OCI-LY3 (cell line): ENCODE results near the gene ERICH4.

Source experiments
- H2AFZ ChIP-seq: fragments of 200-600, 300-600 bp; shearing (Covaris generic); 2 replicates; pipeline ENCODE4 v1.6.0; 2014; ENCODE audit warnings: antibody characterized with exemption, low read depth, low read length
- H3K27ac ChIP-seq: fragments of 200-600, 300-600 bp; sonication (generic); 2 replicates; pipeline ENCODE4 v1.5.1; 2014; ENCODE audit warnings: mild to moderate bottlenecking, low read length, moderate library complexity, mixed read lengths
- H3K27me3 ChIP-seq: fragments of 200-600, 300-600 bp; sonication (generic); 2 replicates; pipeline ENCODE4 v1.6.1; 2014; ENCODE audit warnings: low read depth, low read length, mixed read lengths
- H3K36me3 ChIP-seq: fragments of 200-600, 300-600 bp; sonication (generic); replicated peaks from 2 replicates; pipeline ENCODE3; 2014; ENCODE audit warnings: low read depth, low read length, mixed read lengths
- H3K4me1 ChIP-seq: fragments of 300-600, 200-600 bp; sonication (generic); 2 replicates; pipeline ENCODE4 v1.6.1; 2014; ENCODE audit warnings: low read length, mixed read lengths
- H3K4me2 ChIP-seq: fragments of 200-600, 300-600 bp; sonication (generic); 2 replicates; pipeline ENCODE4 v1.6.1; 2014; ENCODE audit warnings: low read length, mixed read lengths
- H3K4me3 ChIP-seq: fragments of 300-600, 200-600 bp; sonication (generic); 2 replicates; pipeline ENCODE4 v1.5.1; 2014; ENCODE audit warnings: antibody characterized with exemption, mild to moderate bottlenecking, low read length, moderate library complexity
- H3K79me2 ChIP-seq: fragments of 300-600, 200-600 bp; shearing (Covaris generic); 2 replicates; pipeline ENCODE4 v1.6.1; 2014; ENCODE audit warnings: mild to moderate bottlenecking, low read length, mixed read lengths
- H3K9ac ChIP-seq: fragments of 300-600, 200-600 bp; shearing (Covaris generic); 2 replicates; pipeline ENCODE4 v1.6.0; 2014; ENCODE audit warnings: mild to moderate bottlenecking, low read length, moderate library complexity
- H3K9me3 ChIP-seq: fragments of 200-600, 300-600 bp; shearing (Covaris generic); 2 replicates; pipeline ENCODE4 v1.6.1; 2014; ENCODE audit warnings: low read length, mixed read lengths; ENCODE audit not compliant: insufficient read depth
- H4K20me1 ChIP-seq: fragments of 200-600, 300-600 bp; sonication (generic); 2 replicates; pipeline ENCODE4 v1.6.1; 2016; ENCODE audit warnings: low read length, mixed read lengths; ENCODE audit not compliant: insufficient read depth
- CTCF ChIP-seq: fragments of 200-600, 300-600 bp; sonication (generic); IDR thresholded peaks from 2 replicates; pipeline ENCODE4 v1.5.1; 2014; ENCODE audit warnings: antibody characterized with exemption, low read length, low read depth
- EZH2phosphoT487 ChIP-seq: fragments of 200-600 bp; shearing (Covaris generic); IDR thresholded peaks from 2 replicates; pipeline ENCODE4 v1.6.1; 2018; ENCODE audit warnings: antibody characterized with exemption, mixed run types, low read depth

Gene ERICH4

GRCh38 chr19:41426116-41426841 is 16.7 kb upstream of the ERICH4 start:
- H3K4me2 ChIP-seq, result no peak overlapping the region
- H3K36me3 ChIP-seq, result peaks cover 7% of the 10 kb centered on the region
- no peaks in the 10 kb centered on the region for H3K79me2 ChIP-seq
- no peaks in the 10 kb centered on the region for H3K4me1 ChIP-seq
- H3K4me3 ChIP-seq, result no peak overlapping the region
- H4K20me1 ChIP-seq, result no peaks in the 10 kb centered on the region
- no peak overlapping the region for H2AFZ ChIP-seq
- no peaks in the 10 kb centered on the region for H3K27me3 ChIP-seq
- TF ChIP-seq CTCF, result no peak
- no peak for TF ChIP-seq EZH2phosphoT487
- H3K9me3 ChIP-seq, result no peaks in the 10 kb centered on the region
- H3K9ac ChIP-seq, result no peak overlapping the region
- H3K27ac ChIP-seq, result no peak overlapping the region

GRCh38 chr19:41426952-41427646 is 15.9 kb upstream of the ERICH4 start, which contains the start of gene B3GNT8:
Gene B3GNT8, minus strand, starts transcription at chr19:41427374. Its CDS starts 596 bp downstream, at chr19:41426778.
- H2AFZ ChIP-seq, result no peak within 1 kb of the TSS
- no peak within 1 kb of the TSS for H3K4me2 ChIP-seq
- H3K79me2 ChIP-seq, result no peaks in the 10 kb centered on the region
- no peaks in the 10 kb centered on the region for H3K4me1 ChIP-seq
- H3K4me3 ChIP-seq, result no peak within 1 kb of the TSS
- no peaks in the 10 kb centered on the region for H4K20me1 ChIP-seq
- H3K36me3 ChIP-seq, result peaks cover 12% of the 10 kb centered on the region
- no peak within 1 kb of the TSS for H3K9ac ChIP-seq
- no peak within 1 kb of the TSS for H3K27ac ChIP-seq
- no peaks in the 10 kb centered on the region for H3K9me3 ChIP-seq
- TF ChIP-seq CTCF (no peak), EZH2phosphoT487 (no peak)
- H3K27me3 ChIP-seq, result no peaks in the 10 kb centered on the region

GRCh38 chr19:41427647-41428480 is 15.1 kb upstream of the ERICH4 start:
- peaks cover 17% of the 10 kb centered on the region for H3K36me3 ChIP-seq
- H3K4me3 ChIP-seq, result no peak overlapping the region
- no peaks in the 10 kb centered on the region for H4K20me1 ChIP-seq
- H3K4me2 ChIP-seq, result no peak overlapping the region
- H2AFZ ChIP-seq, result no peak overlapping the region
- H3K79me2 ChIP-seq, result no peaks in the 10 kb centered on the region
- H3K4me1 ChIP-seq, result no peaks in the 10 kb centered on the region
- H3K27me3 ChIP-seq, result no peaks in the 10 kb centered on the region
- H3K9me3 ChIP-seq, result no peaks in the 10 kb centered on the region
- TF ChIP-seq EZH2phosphoT487, result no peak
- no peak for TF ChIP-seq CTCF
- no peak overlapping the region for H3K27ac ChIP-seq
- no peak overlapping the region for H3K9ac ChIP-seq

- Histone ChIP-seq H3K4me2 (no peak overlapping the region), H3K4me3 (no peak overlapping the region), H2AFZ (no peak overlapping the region), H3K36me3 (peaks cover 23% of the 10 kb centered on the region), H3K27me3 (no peaks in the 10 kb centered on the region), H3K9ac (no peak overlapping the region), H3K4me1 (no peaks in the 10 kb centered on the region), H3K27ac (no peak overlapping the region), H3K79me2 (no peaks in the 10 kb centered on the region), H4K20me1 (no peaks in the 10 kb centered on the region), H3K9me3 (no peaks in the 10 kb centered on the region)
- TF ChIP-seq EZH2phosphoT487, result no peak
- no peak for TF ChIP-seq CTCF
These were observed 14.5 kb upstream of the ERICH4 start for GRCh38 chr19:41428481-41428859.
